Muscle layer of colon (tissue), 2 donors: ENCODE measurements around the gene RRP9.

ENCODE experiments used
- H3K27ac ChIP-seq: one replicate; pipeline ENCODE4 v1.7.0; 2013; ENCODE audit warnings: low read depth, mild to moderate bottlenecking, low read length, moderate library complexity
- H3K27me3 ChIP-seq, 2 donors: one replicate each; pipeline ENCODE4 v1.7.0; 2013; ENCODE audit warnings: low read length in 2 of 2, mild to moderate bottlenecking in 2 of 2; ENCODE audit not compliant: insufficient read depth in 2 of 2, control insufficient read depth in 1 of 2
- H3K36me3 ChIP-seq: one replicate; pipeline ENCODE4 v1.7.0; 2013; ENCODE audit warnings: mild to moderate bottlenecking, low read length; ENCODE audit not compliant: insufficient read depth
- H3K4me1 ChIP-seq: one replicate; pipeline ENCODE4 v1.7.0; 2013; ENCODE audit warnings: mild to moderate bottlenecking, low read length; ENCODE audit not compliant: insufficient read depth
- H3K4me3 ChIP-seq, 2 donors: one replicate each; pipeline ENCODE4 v1.7.0; 2013; ENCODE audit warnings: low read length in 2 of 2, low read depth in 1 of 2, mild to moderate bottlenecking in 1 of 2, moderate library complexity in 1 of 2
- H3K9ac ChIP-seq: one replicate; pipeline ENCODE4 v1.7.0; 2013; ENCODE audit warnings: low read length
- H3K9me3 ChIP-seq: one replicate; pipeline ENCODE4 v1.7.0; 2013; ENCODE audit warnings: mild to moderate bottlenecking, low read length
- donor health status: abdominal sarcoma.
- donor health status: Adenocarcinoma of cecum.

Gene RRP9

GRCh38 chr3:51980253-51980652 is 38.5 kb upstream of the RRP9 start:
- H3K4me1 ChIP-seq = peaks cover 25% of the 10 kb centered on the region
- peaks cover 5% of the 10 kb centered on the region for H3K36me3 ChIP-seq
- no peak overlapping the region for H3K4me3 ChIP-seq
- H3K27me3 ChIP-seq = no peaks in the 10 kb centered on the region
- H3K9me3 ChIP-seq = no peaks in the 10 kb centered on the region
- no peak overlapping the region for H3K9ac ChIP-seq
- no peak overlapping the region for H3K27ac ChIP-seq

- Histone ChIP-seq H3K4me1 (peaks cover 23% of the 10 kb centered on the region), H3K36me3 (peaks cover 5% of the 10 kb centered on the region), H3K9ac (no peak overlapping the region), H3K4me3 (no peak overlapping the region), H3K27me3 (no peaks in the 10 kb centered on the region), H3K9me3 (no peaks in the 10 kb centered on the region), H3K27ac (no peak overlapping the region)
Measured at GRCh38 chr3:51978143-51978502, 36.4 kb upstream of the RRP9 start.

- Histone ChIP-seq H3K27ac (no peak overlapping the region), H3K4me1 (peaks cover 20% of the 10 kb centered on the region), H3K27me3 (no peaks in the 10 kb centered on the region), H3K36me3 (peaks cover 5% of the 10 kb centered on the region), H3K9ac (no peak overlapping the region), H3K4me3 (no peak overlapping the region), H3K9me3 (no peaks in the 10 kb centered on the region)
Measured at GRCh38 chr3:51977446-51978142, 35.9 kb upstream of the RRP9 start.

- H3K27me3 ChIP-seq = no peaks in the 10 kb centered on the region
- H3K9ac ChIP-seq = no peak overlapping the region
- no peaks in the 10 kb centered on the region for H3K9me3 ChIP-seq
- peaks cover 13% of the 10 kb centered on the region for H3K4me1 ChIP-seq
- H3K36me3 ChIP-seq = peaks cover 11% of the 10 kb centered on the region
- H3K27ac ChIP-seq = peak overlapping the region; percentile 78
- H3K4me3 ChIP-seq = peak overlapping the region; percentile 63 to 79
Measured at GRCh38 chr3:51975852-51976549, 34.3 kb upstream of the RRP9 start.

- Histone ChIP-seq H3K9me3 (no peaks in the 10 kb centered on the region), H3K27me3 (no peaks in the 10 kb centered on the region), H3K27ac (peak within 1 kb of the TSS; percentile 78), H3K4me1 (peaks cover 13% of the 10 kb centered on the region), H3K4me3 (peak within 1 kb of the TSS; percentile 63 to 79), H3K36me3 (peaks cover 8% of the 10 kb centered on the region), H3K9ac (peak within 1 kb of the TSS; percentile 61)
Measured at GRCh38 chr3:51974963-51975851, 33.5 kb upstream of the RRP9 start, which contains the start of gene ABHD14A. TSS of gene ABHD14A (plus strand) at chr3:51975064. CDS start at chr3:51975136, 72 bp downstream.

GRCh38 chr3:51974277-51974962 is 32.7 kb upstream of the RRP9 start:
- peaks cover 8% of the 10 kb centered on the region for H3K36me3 ChIP-seq
- H3K4me1 ChIP-seq = peaks cover 13% of the 10 kb centered on the region
- H3K4me3 ChIP-seq = peak overlapping the region; percentile 63 to 79
- no peaks in the 10 kb centered on the region for H3K9me3 ChIP-seq
- peak overlapping the region; percentile 61 for H3K9ac ChIP-seq
- no peaks in the 10 kb centered on the region for H3K27me3 ChIP-seq
- peak overlapping the region; percentile 78 for H3K27ac ChIP-seq

- Histone ChIP-seq H3K4me1 (peaks cover 22% of the 10 kb centered on the region), H3K9ac (no peak overlapping the region), H3K4me3 (no peak overlapping the region), H3K9me3 (no peaks in the 10 kb centered on the region), H3K36me3 (peaks cover 8% of the 10 kb centered on the region), H3K27ac (no peak overlapping the region), H3K27me3 (no peaks in the 10 kb centered on the region)
Measured at GRCh38 chr3:51971350-51971749, 29.6 kb upstream of the RRP9 start.

GRCh38 chr3:51970606-51971300 is 29.0 kb upstream of the RRP9 start:
- H3K27me3 ChIP-seq = no peaks in the 10 kb centered on the region
- no peak overlapping the region for H3K9ac ChIP-seq
- H3K4me3 ChIP-seq = no peak overlapping the region
- no peak overlapping the region for H3K27ac ChIP-seq
- no peaks in the 10 kb centered on the region for H3K9me3 ChIP-seq
- H3K4me1 ChIP-seq = peaks cover 27% of the 10 kb centered on the region
- H3K36me3 ChIP-seq = peaks cover 8% of the 10 kb centered on the region

GRCh38 chr3:51969841-51970240 is 28.1 kb upstream of the RRP9 start:
- H3K27ac ChIP-seq = no peak overlapping the region
- H3K9ac ChIP-seq = no peak overlapping the region
- peaks cover 8% of the 10 kb centered on the region for H3K36me3 ChIP-seq
- no peaks in the 10 kb centered on the region for H3K9me3 ChIP-seq
- no peaks in the 10 kb centered on the region for H3K27me3 ChIP-seq
- peaks cover 33% of the 10 kb centered on the region for H3K4me1 ChIP-seq
- H3K4me3 ChIP-seq = no peak overlapping the region

GRCh38 chr3:51968883-51969678 is 27.4 kb upstream of the RRP9 start:
- no peak overlapping the region for H3K4me3 ChIP-seq
- no peaks in the 10 kb centered on the region for H3K9me3 ChIP-seq
- no peak overlapping the region for H3K9ac ChIP-seq
- peaks cover 33% of the 10 kb centered on the region for H3K4me1 ChIP-seq
- peaks cover 8% of the 10 kb centered on the region for H3K36me3 ChIP-seq
- H3K27ac ChIP-seq = no peak overlapping the region
- H3K27me3 ChIP-seq = no peaks in the 10 kb centered on the region
